Hematopoietic multipotent progenitor cell treated with erythropoietin and hydrocortisone succinate and interleukin-3 and kit ligand, for 6 days (in vitro differentiated cells): ENCODE results near the gene LIMK2.

Source experiments
- DNase-seq: peaks from one replicate; pipeline ENCODE4 v3.0.0-alpha.2; 2015

The LIMK2 gene

DNA sequence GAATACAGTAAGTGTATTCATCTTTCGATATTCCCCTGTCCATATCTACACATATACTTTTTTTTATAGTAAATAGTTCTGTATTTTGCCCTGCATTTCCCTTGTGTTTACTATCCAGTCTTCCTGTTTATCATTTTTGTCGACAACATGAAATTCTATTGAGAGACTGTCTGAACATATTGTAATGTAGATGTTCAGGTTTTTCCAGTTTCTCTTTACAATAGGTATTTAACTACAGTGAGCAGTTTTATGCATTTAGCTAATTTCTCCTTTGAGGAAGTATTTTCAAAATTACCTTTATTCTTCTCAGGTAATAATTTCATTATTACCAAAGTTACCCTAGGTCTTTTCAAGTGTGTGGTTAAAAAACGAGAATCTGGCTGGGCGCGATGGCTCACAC is 63.5 kb downstream of the LIMK2 start:
- no peak for DNase-seq

- no peak for DNase-seq
Observed at GRCh38 chr22:31276426-31277167, 64.5 kb downstream of the LIMK2 start.

GRCh38 chr22:31277741-31278140 is 65.6 kb downstream of the LIMK2 start:
- no peak for DNase-seq

DNA sequence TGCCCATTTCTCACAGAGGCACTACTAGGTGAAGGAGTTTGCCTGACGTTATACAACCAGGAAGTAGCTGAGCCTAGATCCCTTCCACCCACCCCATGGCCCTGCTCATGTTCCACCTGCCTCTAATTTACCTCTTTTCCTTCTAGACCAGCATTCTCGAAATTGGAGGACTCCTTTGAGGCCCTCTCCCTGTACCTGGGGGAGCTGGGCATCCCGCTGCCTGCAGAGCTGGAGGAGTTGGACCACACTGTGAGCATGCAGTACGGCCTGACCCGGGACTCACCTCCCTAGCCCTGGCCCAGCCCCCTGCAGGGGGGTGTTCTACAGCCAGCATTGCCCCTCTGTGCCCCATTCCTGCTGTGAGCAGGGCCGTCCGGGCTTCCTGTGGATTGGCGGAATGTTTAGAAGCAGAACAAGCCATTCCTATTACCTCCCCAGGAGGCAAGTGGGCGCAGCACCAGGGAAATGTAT is 66.1 kb downstream of the LIMK2 start:
- DNase-seq = no peak

- no peak for DNase-seq
Observed at GRCh38 chr22:31278626-31279326, 66.7 kb downstream of the LIMK2 start.

- DNase-seq = no peak
Observed at GRCh38 chr22:31279327-31279669, 67.2 kb downstream of the LIMK2 start.

DNA sequence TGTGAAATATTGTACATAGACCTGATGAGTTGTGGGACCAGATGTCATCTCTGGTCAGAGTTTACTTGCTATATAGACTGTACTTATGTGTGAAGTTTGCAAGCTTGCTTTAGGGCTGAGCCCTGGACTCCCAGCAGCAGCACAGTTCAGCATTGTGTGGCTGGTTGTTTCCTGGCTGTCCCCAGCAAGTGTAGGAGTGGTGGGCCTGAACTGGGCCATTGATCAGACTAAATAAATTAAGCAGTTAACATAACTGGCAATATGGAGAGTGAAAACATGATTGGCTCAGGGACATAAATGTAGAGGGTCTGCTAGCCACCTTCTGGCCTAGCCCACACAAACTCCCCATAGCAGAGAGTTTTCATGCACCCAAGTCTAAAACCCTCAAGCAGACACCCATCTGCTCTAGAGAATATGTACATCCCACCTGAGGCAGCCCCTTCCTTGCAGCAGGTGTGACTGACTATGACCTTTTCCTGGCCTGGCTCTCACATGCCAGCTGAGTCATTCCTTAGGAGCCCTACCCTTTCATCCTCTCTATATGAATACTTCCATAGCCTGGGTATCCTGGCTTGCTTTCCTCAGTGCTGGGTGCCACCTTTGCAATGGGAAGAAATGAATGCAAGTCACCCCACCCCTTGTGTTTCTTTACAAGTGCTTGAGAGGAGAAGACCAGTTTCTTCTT is 67.9 kb downstream of the LIMK2 start:
- DNase-seq = no peak

- DNase-seq = no peak
Observed at GRCh38 chr22:31281733-31282132, 69.6 kb downstream of the LIMK2 start.

- no peak for DNase-seq
Observed at GRCh38 chr22:31282748-31283468, 70.8 kb downstream of the LIMK2 start.

GRCh38 chr22:31284281-31285155 is 72.4 kb downstream of the LIMK2 start:
- DNase-seq = peak; percentile 23

GRCh38 chr22:31286360-31287255 is 74.5 kb downstream of the LIMK2 start:
- peak; percentile 54 for DNase-seq

DNA sequence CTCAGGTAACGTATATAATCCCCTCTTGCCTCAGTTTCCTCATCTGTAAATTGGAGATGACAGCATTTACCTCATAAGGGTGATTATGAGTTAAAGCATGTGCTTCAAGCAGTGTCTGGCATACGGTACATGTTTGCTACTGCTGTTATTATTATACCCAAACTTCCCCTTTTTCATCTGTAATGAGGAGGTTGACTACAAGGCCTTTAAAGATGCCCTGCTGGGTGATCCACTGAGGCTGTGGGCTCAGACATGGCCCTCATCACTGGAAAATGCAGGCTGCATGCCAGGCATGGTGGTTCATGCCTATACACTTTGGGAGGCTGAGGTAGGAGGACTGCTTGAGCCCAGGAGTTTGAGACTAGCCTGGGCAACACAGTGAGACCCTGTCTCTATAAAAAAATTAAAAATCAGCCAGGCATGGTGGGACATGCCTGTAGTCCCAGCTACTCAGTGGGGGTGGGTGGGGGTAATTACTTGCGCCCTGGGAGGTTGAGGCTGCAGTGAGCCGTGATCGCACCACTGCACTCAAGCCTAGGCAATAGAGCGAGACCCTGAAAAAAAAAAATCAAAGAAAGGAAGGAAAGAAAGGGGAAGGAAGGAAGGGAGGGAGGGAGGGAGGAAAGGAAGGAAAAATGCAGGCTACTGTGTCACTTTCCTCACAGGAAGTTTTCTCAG is 75.9 kb downstream of the LIMK2 start:
- DNase-seq = peak; percentile 32

GRCh38 chr22:31288496-31289240 is 76.6 kb downstream of the LIMK2 start:
- no peak for DNase-seq

DNA sequence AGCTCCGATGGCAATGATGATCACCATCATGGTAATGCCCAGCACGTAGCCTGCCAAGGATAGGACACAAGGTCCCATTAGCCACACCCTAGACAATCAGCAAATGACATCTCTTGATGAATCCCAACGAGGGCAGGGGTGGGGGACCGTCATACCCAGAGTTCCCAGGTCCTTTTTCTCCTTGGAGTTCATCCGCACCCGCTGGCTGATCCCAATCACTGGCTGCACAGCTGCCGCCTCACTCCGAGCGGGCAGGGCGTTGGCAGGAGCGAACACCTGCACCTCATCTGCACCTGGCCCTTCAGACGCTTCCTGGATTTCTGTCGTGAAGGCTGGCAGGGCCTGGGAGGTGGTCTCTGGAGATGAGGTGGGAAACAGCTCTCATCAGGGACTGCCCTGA is 77.2 kb downstream of the LIMK2 start:
- no peak for DNase-seq

DNA sequence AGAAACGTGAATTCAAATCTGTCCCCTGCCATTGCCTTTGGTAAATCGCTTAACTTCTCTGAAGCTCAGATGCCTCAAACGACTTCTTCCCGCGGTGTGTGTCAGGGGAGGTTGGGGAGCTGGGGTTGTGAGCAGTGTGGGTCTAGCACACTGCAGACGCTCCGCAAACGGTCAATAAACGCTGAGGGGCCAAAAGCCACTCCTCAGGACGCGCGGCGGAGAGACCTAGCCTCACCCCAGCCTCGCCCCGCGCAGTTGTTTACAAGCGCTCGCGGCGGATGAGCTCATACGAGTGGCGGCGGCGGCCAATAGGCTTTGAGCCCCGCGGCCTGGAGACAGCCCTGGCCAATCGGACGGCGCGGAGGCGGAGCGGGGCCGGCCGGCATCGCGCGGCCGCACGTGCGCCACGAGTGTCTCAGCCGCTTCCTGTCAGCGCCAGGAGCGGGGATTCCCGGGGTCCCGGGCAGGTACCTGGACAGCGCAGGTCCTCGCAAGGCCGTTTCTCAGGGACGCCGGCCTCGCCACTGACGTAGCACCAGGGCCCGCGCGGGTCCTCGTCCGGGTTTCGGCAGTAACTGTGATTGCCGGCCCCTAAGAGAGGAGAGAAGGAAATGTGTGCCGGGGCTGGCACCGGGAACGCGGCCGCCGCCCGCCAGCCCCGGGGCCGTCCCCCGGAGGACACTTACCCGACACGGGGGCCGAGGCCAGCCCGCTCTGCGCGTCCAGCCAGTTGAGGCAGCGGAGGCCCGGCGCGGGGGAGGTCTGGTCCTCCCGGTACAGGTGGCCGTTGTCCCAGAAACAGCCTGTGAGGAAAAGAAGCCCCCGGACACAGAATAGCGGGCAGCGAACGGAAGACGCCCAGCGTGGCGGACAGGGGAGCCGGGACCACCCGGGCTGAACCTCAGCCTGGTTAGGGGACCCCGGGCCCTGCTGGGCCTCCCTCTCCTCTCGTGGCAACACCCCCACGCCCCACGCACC is 78.7 kb downstream of the LIMK2 start:
- peak; percentile 95 for DNase-seq

DNA sequence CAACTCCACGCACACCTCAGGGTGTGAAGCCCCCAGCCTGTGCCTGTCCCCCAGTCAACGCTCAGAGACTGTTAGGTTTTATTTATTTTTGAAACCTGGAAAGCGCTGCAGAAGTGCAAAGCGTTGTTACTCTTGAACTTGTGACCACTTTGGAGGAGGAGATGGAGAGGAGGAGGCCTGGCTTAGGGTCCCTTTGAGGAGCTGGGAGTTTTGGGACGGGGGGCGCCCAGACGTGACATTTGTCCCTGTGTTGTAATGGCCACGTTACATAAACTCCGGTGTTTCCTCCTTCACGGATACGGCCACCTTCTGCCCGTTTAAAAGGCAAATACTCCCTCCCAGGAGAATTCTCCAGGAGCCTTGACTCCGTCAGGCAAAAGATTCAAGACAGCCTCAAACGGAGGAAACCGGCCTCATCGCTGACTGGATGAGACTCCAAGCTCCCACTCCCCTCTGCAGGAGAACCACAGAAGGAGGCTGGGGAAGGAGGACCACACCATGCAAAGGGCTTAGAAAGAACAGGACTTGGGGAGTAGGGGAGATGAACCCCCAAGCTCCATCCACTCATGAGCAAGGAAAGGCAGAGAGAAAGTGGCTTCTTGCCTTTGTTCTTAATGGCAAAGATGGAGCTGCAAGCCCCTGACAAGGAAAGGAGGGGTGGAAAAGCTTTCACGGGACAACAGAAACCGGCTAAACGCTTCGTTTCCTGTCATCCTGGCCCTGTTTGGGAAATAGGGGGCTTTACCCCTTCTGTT is 79.6 kb downstream of the LIMK2 start:
- DNase-seq = peak; percentile 33

- peak; percentile 94 for DNase-seq
Observed at GRCh38 chr22:31292236-31292989, 80.3 kb downstream of the LIMK2 start, which contains the start of gene PIK3IP1. Gene PIK3IP1 (minus strand): TSS chr22:31292488. CDS start chr22:31292344, 144 bp downstream.
